Suprapubic skin (tissue), 4 donors: Measurements from ENCODE around the gene KCNG4.

Experiments
- EP300 ChIP-seq: sonication (generic); formaldehyde crosslinking; IDR thresholded peaks from one replicate; pipeline ENCODE4 v1.6.1; 2017; ENCODE audit warnings: antibody characterized with exemption
- POLR2A ChIP-seq, 2 donors: fragments of 450-650 bp; IDR thresholded peaks; one replicate each; pipeline ENCODE4 v1.6.1; 2017; ENCODE audit warnings: antibody characterized with exemption in 2 of 2, mild to moderate bottlenecking in 2 of 2, moderate library complexity in 2 of 2
- POLR2AphosphoS5 ChIP-seq, 3 donors: sonication (generic); formaldehyde crosslinking; IDR thresholded peaks; one replicate each; pipeline ENCODE4 v1.6.1; 2017; ENCODE audit warnings: antibody characterized with exemption in 3 of 3
- TF ChIP-seq, protein P1 (sequence below), 2 donors: fragments of 200-600 bp in 1 of 2; fragments of 450-650 bp in 1 of 2; sonication (generic) in 1 of 2; IDR thresholded peaks; one replicate each; pipeline ENCODE4 v1.5.1; 2016 to 2019; ENCODE audit warnings: antibody characterized with exemption in 2 of 2, mild to moderate bottlenecking in 1 of 2, moderate library complexity in 1 of 2

DNA sequence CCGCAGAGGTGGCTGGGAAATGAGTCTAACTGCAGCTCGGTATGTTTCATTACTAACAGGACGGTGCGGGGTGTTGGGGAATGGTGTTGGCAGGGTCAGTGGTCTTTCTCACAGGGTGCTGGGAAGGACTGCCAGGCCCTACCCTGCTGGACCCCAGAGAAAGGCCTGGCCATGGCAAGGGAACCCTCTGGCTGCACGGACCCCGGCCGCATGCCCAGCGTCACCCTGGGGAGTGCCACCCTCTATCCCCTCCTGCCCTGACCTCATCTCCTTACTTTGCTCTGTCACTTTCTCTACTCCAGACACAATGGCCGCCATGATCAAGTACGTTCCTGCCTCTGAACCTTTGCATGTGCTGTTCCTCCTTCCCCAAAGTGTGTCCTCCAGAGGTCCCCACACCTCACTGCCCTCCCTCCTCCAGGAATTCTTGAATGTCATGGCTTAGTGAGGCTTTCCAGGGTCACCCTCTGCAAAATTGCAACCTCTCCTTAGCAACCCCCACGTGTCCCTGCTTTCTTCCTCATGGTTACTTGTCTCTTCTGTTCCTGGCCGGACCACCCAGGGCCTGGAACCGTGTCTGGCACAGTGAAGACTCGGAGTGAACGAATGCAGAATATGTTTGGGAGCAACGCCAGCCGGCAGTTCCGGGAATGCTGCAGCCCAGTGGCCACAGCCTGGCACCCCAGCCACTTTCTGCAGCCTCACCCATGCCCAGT lies 33.7 kb downstream of the KCNG4 start:
- TF ChIP-seq EP300: no peak
- TF ChIP-seq, protein P1, sequence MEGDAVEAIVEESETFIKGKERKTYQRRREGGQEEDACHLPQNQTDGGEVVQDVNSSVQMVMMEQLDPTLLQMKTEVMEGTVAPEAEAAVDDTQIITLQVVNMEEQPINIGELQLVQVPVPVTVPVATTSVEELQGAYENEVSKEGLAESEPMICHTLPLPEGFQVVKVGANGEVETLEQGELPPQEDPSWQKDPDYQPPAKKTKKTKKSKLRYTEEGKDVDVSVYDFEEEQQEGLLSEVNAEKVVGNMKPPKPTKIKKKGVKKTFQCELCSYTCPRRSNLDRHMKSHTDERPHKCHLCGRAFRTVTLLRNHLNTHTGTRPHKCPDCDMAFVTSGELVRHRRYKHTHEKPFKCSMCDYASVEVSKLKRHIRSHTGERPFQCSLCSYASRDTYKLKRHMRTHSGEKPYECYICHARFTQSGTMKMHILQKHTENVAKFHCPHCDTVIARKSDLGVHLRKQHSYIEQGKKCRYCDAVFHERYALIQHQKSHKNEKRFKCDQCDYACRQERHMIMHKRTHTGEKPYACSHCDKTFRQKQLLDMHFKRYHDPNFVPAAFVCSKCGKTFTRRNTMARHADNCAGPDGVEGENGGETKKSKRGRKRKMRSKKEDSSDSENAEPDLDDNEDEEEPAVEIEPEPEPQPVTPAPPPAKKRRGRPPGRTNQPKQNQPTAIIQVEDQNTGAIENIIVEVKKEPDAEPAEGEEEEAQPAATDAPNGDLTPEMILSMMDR (IDR thresholded peaks at IDR 0.05): no peak
- no peak for TF ChIP-seq POLR2AphosphoS5 (IDR thresholded peaks at IDR 0.05)
- no peak for TF ChIP-seq POLR2A (IDR thresholded peaks at IDR 0.05)
